BJ (cell line): Measurements from ENCODE around the gene EDA. TPM values are rescaled to one million over a fixed set of nuclear protein-coding genes. Genes with fewer than 3 reads are reported as not detected.

Source experiments
- CTCF ChIA-PET: fragments of 350-600 bp; formaldehyde crosslinking; extraction: SDS; loops from one replicate; lab custom pipeline; 2021; ENCODE audit warnings: antibody characterized with exemption, inconsistent platforms; lab: Yijun Ruan, JAX
- POLR2A ChIA-PET: fragments of 300-600 bp; sonication (Branson Sonifier 250); formaldehyde crosslinking; extraction: SDS; loops from one replicate; lab custom pipeline; 2021; ENCODE audit warnings: antibody characterized with exemption; lab: Charles Lee
- DNase-seq: peaks from one replicate; pipeline ENCODE4 v3.0.0-alpha.2; 2011; ENCODE audit warnings: low read depth
- H3K27me3 ChIP-seq: 2 replicates; pipeline ENCODE4 v1.6.0; 2011; ENCODE audit warnings: low read length; ENCODE audit not compliant: control insufficient read depth, insufficient read depth
- H3K36me3 ChIP-seq: 2 replicates; pipeline ENCODE4 v1.5.1; 2011; ENCODE audit warnings: low read length; ENCODE audit not compliant: control insufficient read depth, insufficient read depth
- H3K4me3 ChIP-seq: 2 replicates; pipeline ENCODE4 v1.5.1; 2011; ENCODE audit warnings: low read depth, mild to moderate bottlenecking, control low read depth, low read length
- polyA plus RNA-seq: library from polyadenylated mRNA; depleted of rRNA; stranded (reverse); fragments of >200 nt; gene quantifications from 2 replicates; pipeline ENCODE4 v1.2.3, GENCODE V29; 2011
- TF ChIP-seq, protein P1 (sequence below): IDR thresholded peaks from 2 replicates; pipeline ENCODE4 v1.5.1; 2011; ENCODE audit warnings: low read depth, mild to moderate bottlenecking, control low read depth, inconsistent platforms, low read length, moderate library complexity; ENCODE audit not compliant: insufficient read depth

Gene EDA
- polyA plus RNA-seq, 1 experiment, result 0.06 TPM

DNA sequence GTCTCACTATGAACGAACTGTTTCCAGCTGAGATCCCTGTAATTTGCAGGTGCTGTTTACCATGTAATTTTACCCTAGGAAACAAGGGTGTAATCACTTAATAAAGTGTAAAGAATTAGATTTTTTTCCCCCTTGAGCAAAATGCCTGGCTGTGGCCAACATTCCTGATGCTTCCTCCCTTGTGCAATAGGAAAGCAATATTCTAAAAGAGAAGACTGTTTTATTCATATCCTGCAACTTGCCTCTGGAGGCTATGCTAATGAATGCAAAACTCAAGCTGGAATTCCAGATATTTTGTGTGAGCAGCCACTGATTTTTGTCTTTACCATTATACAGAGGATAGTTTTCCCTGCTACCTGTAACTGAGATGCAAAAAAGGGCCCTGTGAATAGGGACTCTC, 335.8 kb downstream of the EDA start:
- H3K27me3 ChIP-seq, result no peaks in the 10 kb centered on the region
- POLR2A ChIA-PET, result no interaction called here
- no peak for DNase-seq
- CTCF ChIA-PET, result no interaction called here
- no peak overlapping the region for H3K4me3 ChIP-seq
- TF ChIP-seq, protein P1, sequence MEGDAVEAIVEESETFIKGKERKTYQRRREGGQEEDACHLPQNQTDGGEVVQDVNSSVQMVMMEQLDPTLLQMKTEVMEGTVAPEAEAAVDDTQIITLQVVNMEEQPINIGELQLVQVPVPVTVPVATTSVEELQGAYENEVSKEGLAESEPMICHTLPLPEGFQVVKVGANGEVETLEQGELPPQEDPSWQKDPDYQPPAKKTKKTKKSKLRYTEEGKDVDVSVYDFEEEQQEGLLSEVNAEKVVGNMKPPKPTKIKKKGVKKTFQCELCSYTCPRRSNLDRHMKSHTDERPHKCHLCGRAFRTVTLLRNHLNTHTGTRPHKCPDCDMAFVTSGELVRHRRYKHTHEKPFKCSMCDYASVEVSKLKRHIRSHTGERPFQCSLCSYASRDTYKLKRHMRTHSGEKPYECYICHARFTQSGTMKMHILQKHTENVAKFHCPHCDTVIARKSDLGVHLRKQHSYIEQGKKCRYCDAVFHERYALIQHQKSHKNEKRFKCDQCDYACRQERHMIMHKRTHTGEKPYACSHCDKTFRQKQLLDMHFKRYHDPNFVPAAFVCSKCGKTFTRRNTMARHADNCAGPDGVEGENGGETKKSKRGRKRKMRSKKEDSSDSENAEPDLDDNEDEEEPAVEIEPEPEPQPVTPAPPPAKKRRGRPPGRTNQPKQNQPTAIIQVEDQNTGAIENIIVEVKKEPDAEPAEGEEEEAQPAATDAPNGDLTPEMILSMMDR, result no peak
- no peaks in the 10 kb centered on the region for H3K36me3 ChIP-seq

DNA sequence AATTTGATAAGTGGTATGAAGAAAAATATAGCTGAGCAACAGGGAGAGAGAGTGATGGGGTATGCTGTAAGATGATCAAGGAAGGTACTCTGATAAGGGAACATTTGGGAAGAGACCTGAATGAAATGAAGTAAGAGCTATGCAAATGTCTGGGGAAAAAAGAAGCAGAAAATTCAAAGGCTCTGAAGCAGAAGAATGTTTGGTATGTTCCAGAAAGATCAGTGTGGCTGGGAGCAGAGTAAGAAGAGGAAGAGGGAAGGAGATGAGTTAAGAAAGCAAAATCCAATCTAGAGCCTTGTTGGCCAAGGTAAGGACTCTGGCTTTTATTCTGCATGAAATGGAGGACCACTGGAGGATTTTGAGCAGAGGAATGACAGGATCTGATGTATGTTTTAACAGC, 343.8 kb downstream of the EDA start:
- TF ChIP-seq, protein P1, result no peak
- no peak for DNase-seq
- POLR2A ChIA-PET, result no interaction called here
- CTCF ChIA-PET, result no interaction called here
- no peaks in the 10 kb centered on the region for H3K27me3 ChIP-seq
- H3K36me3 ChIP-seq, result no peaks in the 10 kb centered on the region
- no peak overlapping the region for H3K4me3 ChIP-seq

DNA sequence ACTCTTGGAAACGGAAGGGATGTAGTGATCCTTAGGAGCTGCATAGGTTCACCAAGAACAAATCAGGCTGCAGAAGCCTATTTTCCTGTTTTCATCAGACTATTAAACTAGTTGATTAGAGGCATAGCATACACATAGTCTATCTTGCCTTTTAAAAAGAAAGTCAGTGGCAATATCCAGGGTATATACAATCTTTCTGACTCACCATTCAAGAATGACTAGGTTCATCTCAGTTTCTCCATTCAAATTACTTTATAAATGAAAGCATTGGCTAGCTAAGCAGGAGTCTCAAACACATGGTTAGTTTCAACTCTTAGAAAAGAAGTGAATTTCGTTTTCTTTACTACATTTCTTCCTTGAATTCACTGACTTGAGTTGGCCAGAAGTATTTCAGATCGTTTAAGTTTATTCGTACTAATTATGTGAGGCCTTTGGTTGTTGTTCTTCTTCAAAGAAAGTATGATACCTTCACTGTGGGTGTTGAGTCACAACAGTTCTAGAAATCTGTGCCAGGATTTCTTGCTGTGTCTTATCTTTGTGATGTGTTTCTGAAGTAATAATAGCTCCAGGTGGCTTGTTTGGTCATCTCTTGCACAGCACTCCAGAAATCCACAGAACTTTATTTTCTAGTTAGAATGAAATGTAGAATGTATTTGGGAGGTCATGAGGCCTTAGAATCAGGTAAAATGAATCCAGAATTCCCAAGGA, 345.6 kb downstream of the EDA start:
- H3K4me3 ChIP-seq, result no peak overlapping the region
- no peaks in the 10 kb centered on the region for H3K36me3 ChIP-seq
- ChIA-PET CTCF (no interaction called here), POLR2A (no interaction called here)
- DNase-seq, result no peak
- no peaks in the 10 kb centered on the region for H3K27me3 ChIP-seq
- TF ChIP-seq, protein P1, result no peak

DNA sequence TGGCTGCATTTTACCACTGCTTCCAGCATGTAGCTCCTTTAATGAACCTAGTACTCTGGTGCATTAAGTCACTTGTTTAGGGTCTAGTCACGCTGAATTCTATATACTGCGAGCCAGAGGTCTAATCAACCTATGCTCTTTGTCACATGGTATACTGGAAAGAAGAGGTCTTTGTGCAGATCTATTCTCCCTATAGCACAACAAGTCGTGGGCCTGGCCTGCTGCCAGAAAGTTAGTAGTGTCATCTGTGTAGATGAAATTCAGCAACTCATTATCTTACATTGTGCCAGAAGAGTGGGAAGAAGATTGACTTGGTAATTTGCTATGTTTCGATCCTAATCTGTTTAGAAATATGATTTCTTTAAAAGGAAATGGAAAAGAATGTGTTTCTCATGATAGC, 353.0 kb downstream of the EDA start:
- CTCF ChIA-PET, result no interaction called here
- no peak for DNase-seq

DNA sequence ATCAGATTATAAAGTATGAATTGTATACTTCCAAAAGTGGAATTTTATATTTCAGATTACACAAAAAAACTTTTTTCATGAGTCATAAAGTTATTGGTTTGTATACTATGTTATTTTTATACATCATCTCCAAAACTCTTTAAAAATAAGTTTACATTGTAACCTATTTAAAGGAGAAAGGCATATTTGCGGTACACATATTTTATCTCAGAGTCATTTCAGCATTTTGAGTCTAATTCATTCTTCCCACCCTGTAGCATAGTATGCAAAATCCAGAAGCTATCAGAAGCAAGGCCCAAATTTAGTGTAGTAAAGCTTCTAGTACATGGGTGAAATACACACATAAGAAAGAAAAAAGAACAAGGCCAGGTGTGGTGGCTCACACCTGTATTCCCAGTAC, 353.5 kb downstream of the EDA start:
- H3K4me3 ChIP-seq, result no peak overlapping the region
- no peaks in the 10 kb centered on the region for H3K27me3 ChIP-seq
- ChIA-PET CTCF (no interaction called here), POLR2A (no interaction called here)
- TF ChIP-seq, protein P1, result no peak
- DNase-seq, result no peak
- H3K36me3 ChIP-seq, result no peaks in the 10 kb centered on the region

More for the DNA sequence above, 353.0 kb downstream of the EDA start:
- Histone ChIP-seq H3K4me3 (no peak overlapping the region), H3K27me3 (no peaks in the 10 kb centered on the region), H3K36me3 (no peaks in the 10 kb centered on the region)
- POLR2A ChIA-PET, result no interaction called here
- TF ChIP-seq, protein P1, result no peak
